GM18909 (cell line): ENCODE results near the gene ZFP36L1.

Source experiments
- ATAC-seq: cut with Tn5 transposase; IDR thresholded peaks from one replicate; pipeline ENCODE4 v1.9.1; 2021; ENCODE audit warnings: mild to moderate bottlenecking; ENCODE audit not compliant: unreplicated experiment, poor library complexity

The ZFP36L1 gene

DNA sequence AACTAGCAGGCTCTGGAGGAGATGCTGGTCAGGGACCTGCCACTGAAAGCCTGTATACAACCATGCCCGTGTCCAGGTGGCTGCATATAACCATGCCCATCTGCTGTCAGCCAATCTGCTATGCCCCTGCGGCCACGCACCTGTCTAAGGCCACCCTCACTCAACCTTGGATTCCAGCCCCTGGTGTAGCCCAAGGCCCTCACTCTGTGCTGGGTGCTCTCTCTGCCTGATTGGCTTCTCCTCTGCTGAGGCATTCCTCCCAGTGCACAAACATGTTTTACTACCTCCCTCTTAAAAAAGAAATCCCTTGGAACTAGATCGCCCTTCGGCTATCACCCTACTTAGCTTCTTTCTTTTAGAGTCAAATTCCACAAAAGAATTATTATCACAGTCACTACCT, 45.5 kb downstream of the ZFP36L1 start:
- no peak for ATAC-seq

DNA sequence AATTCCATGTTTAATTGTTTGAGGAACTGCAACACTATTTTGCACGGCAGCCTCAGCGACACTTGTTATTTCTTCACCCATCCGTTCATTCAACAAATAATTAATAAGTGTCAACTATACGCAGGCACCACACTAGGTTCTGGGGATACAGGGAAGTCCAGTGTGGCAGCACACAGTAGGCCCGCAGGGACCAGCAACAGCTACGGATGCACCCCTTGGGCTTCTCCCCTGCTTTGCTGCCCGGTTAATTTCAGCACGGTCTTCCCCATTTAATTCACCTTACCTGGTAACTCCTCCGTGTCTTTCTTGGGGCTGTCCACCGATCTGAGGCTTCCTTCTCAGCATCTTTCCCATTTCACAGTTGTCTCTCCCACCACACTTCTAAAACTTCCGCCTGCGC, 48.3 kb downstream of the ZFP36L1 start:
- no peak for ATAC-seq

DNA sequence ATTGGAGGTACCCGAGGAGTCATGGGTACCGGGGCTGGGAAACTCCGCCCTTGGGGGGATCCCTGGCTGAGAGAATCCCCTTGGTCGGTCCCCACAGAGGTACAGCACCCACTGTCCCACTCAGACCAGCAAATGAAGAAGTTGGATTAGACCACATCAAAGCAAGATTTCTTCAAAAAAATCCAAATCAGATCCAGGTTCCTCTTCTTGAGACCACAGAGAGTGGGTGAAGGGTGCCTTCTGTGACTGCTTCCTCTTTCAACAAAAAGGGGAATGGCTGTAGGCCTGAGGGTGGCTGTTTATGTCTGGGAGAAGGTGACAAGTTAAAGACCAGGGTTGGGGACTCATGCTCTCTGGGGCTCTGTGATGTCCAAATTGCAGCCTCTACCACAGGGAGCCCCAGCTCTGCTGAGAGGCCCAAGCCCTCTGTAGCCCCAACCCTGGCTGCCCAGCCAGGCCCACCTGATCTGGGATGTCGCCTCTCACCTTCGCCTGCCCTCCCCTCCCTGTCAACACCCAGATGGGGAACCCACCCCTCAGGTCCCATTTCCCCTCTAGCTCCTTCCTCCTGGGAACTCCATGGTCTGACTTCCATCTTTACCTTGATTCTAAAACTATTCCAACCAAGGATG, 50.9 kb downstream of the ZFP36L1 start:
- peak; percentile 84 for ATAC-seq

DNA sequence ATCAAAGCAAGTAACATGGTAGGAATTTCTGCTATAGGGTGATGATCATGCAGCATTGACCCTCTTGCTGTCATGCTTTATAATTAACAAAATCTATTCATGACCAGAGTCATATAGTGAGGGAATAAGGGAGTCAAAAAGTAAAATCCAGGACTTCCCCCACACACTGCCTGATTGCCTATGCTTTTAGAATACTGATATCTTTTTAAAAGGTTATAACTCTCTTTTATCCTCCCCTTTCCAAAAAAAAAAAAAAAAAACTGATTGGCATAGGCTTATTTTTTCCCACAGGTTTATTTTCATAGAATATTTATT, 51.4 kb downstream of the ZFP36L1 start:
- ATAC-seq: no peak

DNA sequence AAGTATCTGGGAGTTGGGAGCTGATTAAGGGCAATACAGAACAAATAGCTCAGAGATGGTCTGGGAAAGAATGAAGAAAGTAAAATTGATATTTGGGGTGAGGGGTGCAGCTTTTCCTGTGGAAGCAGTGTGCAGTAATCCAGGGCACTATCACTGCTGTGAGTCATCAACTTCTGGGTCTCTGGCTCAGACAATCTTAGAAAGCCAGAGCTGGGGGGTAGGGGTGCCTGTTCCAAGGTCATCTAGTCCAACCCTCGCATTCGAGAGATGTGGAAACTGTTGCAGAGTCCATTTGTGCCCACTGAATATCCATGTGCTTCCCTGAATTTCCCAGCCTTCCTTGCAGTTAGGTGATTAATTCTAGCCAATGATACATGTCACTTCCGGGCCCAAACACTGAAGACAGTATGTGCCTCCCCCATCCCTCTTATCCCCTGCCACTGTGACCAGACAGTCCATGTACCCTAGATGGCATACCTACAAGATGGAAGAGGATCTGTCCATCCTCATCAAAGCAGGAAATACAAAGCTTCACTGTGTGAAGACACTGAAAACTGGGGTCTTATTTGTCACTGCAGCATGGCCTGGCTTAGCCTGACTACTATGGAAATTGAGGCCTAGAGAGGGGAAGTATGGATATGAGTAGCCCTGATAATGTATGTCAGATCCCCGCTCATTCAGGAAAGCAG, 51.9 kb downstream of the ZFP36L1 start:
- ATAC-seq: no peak

DNA sequence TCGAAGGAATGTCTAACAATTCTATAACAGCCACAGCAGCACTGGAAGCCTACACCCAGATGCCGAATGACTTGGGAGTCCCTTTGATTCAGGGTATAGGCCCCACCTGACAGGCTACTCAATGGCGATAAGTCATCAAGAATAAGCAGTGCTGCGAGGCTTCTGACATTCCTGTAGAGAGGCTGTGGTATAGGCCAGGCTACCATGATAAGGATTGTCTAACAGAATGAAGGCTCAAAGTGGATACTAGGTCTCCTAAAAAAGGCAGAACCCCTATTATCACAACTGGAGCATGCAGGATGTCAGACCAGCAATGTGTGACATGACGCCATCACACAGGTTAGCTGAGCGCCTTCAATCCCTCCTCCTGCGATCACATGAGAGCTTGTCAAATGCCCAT, 53.2 kb downstream of the ZFP36L1 start:
- ATAC-seq: no peak

DNA sequence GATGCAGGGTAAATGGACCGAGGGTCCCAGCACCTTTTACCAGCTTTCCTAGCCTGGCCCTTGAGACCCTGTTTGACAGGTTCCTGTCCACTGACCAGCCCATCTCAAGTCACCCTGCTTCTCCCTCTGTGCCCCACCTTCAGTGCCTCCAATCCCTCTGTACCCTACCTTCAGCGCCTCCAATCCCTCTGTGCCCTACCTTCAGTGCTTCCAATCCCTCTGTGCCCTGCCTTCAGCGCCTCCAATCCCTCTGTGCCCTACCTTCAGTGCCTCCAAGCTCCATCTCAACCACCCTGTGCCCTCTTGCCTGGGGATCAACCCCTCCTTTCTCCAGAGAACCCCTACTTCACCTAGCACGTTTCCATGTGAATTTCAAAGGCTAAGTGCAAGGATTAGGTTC, 54.3 kb downstream of the ZFP36L1 start:
- no peak for ATAC-seq
